ENCODE data around the gene APEH.
A peak's percentile ranks its signal among the peaks of the same experiment; 100 is the strongest.
"Not testable (repeated sequence)": the region's sequence is repeated elsewhere in the genome, so short reads cannot be mapped to it uniquely, and the experiment has no call there.

APEH gene

GRCh38 chr3:49665822-49666519, 8.2 kb upstream of the APEH start:
- DNase-seq (ENCODE audit: low read depth): no peak
- no peak overlapping the region for H3K4me3 ChIP-seq (ENCODE audit: low read depth, low read length)

DNA sequence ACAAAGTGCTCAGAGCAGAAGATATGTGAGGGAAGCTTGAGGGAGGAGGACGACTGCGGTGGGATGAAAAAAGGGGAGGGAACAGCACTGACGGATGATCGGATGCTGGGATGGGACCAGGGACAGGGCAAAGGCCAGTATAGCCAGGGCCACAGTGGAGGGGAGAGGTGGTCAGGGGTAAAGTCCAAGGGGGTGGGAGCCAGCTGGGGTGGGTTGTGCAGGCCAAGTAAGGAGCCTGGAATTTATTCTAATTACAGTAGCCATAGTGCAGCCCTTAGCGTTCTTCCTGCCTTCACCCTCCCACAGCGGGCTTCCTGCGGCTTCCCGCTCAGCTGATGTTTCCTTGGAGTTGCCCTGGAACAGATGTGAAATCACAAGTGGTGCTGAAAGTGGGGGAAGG, 7.6 kb upstream of the APEH start:
- DNase-seq (ENCODE audit: low read depth): no peak
- H3K4me3 ChIP-seq (ENCODE audit: low read depth, low read length): no peak overlapping the region

- no peak overlapping the region for H3K4me3 ChIP-seq (ENCODE audit: low read depth, low read length)
- DNase-seq (ENCODE audit: low read depth): no peak
These were observed 6.3 kb upstream of the APEH start for GRCh38 chr3:49667701-49668413.

GRCh38 chr3:49668414-49668797, 5.7 kb upstream of the APEH start:
- no peak for DNase-seq (ENCODE audit: low read depth)
- no peak overlapping the region for H3K4me3 ChIP-seq (ENCODE audit: low read depth, low read length)

- no peak for DNase-seq (ENCODE audit: low read depth)
- H3K4me3 ChIP-seq (ENCODE audit: low read depth, low read length): no peak overlapping the region
These were observed 5.3 kb upstream of the APEH start for GRCh38 chr3:49668861-49669260.

- no peak overlapping the region for H3K4me3 ChIP-seq (ENCODE audit: low read depth, low read length)
These were observed 4.8 kb upstream of the APEH start for GRCh38 chr3:49669352-49669751.

GRCh38 chr3:49670940-49671290, 3.2 kb upstream of the APEH start:
- no peak overlapping the region for H3K4me3 ChIP-seq (ENCODE audit: low read depth, low read length)
- DNase-seq (ENCODE audit: low read depth): no peak

More at GRCh38 chr3:49669352-49669751, 4.8 kb upstream of the APEH start:
- DNase-seq (ENCODE audit: low read depth): no peak

DNA sequence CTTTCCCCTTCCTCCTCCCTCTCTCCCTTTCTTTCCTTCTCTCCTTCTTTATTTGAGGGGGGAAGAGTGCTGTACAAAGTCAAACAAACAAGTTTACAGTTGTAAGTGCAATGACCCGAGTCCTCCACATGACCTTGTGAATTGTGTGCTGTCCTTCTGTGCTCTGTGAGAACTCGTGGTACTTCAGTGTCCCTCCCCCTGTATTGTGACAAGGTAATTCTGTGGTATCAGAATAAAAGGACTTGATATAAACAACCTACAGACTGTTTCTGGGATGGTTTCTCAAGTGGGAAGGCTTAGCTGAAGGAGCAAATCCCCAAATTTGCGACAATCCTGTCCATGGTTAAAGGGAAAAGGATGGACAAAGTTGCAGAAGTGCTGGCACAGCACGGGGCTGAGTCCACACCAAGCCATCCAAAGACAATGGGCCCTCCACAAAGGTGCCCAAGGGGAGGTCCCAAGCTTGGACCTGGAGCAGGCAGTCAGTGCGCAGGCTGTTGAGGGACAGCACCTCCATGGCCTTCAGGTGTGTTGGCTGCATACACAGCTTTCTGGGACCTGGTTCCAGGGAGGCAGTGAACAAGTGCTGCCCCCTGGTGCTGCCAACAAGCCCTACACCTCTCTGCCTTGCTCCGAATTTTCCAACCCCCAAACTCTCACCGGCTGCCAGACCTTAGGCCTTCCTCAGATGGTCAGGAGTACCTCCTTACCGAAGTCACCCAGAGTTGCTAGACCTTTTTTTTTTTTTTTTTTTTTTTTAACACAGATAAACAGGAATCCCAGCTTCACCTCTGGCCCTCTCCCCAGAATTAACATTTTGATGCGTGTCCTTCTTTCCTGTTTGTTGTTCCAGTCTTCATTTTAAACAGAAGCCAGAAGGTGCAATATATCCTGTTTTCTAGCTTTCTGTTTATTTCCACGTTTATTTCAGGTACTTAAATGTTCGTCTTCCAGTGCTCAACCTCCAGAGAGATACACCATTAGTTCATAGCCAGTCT, 2.6 kb upstream of the APEH start:
- no peak for DNase-seq (ENCODE audit: low read depth)
- no peak overlapping the region for H3K4me3 ChIP-seq (ENCODE audit: low read depth, low read length)

GRCh38 chr3:49673121-49673714, 933 bp upstream of the APEH start:
- peak overlapping the region; percentile 78 for H3K4me3 ChIP-seq (ENCODE audit: low read depth, low read length)
- no peak for DNase-seq (ENCODE audit: low read depth)

- H3K4me3 ChIP-seq (ENCODE audit: low read depth, low read length): peak overlapping the region; percentile 78
- no peak for DNase-seq (ENCODE audit: low read depth)
These were observed 389 bp downstream of the APEH start for GRCh38 chr3:49674497-49674983.

DNA sequence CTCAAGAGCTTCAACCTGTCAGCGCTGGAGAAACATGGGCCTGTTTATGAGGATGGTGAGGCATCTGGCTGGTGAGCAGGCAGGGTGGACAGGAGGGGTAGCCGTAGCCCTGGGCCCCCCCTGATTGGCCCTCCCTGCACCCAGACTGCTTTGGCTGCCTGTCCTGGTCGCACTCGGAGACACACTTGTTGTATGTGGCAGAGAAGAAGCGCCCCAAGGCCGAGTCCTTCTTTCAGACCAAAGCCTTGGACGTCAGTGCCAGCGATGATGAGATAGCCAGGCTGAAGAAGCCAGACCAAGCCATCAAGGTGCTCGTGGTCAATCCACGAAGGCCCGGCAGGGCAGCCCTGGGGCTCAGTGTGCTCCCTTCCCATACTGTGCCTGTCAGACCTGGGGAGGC, 1.8 kb downstream of the APEH start:
- H3K4me3 ChIP-seq (ENCODE audit: low read depth, low read length): no peak overlapping the region
- DNase-seq (ENCODE audit: low read depth): no peak

GRCh38 chr3:49680493-49681231, 6.5 kb downstream of the APEH start:
- DNase-seq (ENCODE audit: low read depth): no peak
- H3K4me3 ChIP-seq (ENCODE audit: low read depth, low read length): no peak overlapping the region

DNA sequence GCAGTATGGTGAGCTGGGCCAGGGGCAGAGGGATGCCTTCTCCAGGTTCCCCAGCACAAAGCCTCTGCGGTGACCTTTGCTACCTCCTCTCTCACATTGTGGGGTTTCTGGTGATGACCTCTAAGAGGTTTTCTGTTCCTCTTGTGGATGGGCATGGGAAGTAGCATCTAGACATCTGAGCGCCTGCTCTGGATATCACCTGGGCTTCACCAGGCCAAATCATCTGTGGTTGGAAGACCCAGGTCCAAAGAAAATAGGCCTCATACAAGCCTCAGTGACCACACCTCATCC, 7.0 kb downstream of the APEH start:
- no peak overlapping the region for H3K4me3 ChIP-seq (ENCODE audit: low read depth, low read length)

GRCh38 chr3:49681543-49681942, 7.4 kb downstream of the APEH start:
- no peak overlapping the region for H3K4me3 ChIP-seq (ENCODE audit: low read depth, low read length)
- DNase-seq (ENCODE audit: low read depth): no peak

More for the DNA sequence above, 7.0 kb downstream of the APEH start:
- DNase-seq (ENCODE audit: low read depth): no peak

GRCh38 chr3:49683162-49683561, 9.0 kb downstream of the APEH start:
- H3K4me3 ChIP-seq (ENCODE audit: low read depth, low read length): no peak overlapping the region

GRCh38 chr3:49684453-49684852, 10.3 kb downstream of the APEH start:
- not testable (repeated sequence) for DNase-seq (ENCODE audit: low read depth); H3K4me3 ChIP-seq (ENCODE audit: low read depth, low read length)

More at GRCh38 chr3:49683162-49683561, 9.0 kb downstream of the APEH start:
- DNase-seq (ENCODE audit: low read depth): no peak

DNA sequence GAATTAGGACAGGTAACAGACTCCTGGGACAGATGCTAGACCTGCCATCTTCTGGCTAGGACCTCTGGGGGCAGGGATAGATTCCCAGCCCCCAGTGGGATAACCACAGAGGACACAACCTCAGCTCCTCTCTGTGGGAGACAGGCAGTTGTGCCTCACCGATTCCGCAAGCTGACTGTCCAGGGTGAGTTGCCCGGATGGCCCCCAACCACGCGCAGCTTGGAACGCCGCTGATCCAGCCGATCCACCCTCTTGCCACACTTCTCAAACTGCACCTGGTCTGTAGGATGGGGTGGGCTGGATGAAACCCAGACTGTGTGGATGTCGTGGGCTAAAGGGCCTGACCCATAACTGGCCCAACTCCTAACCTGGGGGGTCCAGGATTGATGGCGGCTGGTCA, 11.0 kb downstream of the APEH start:
- not testable (repeated sequence) for DNase-seq (ENCODE audit: low read depth); H3K4me3 ChIP-seq (ENCODE audit: low read depth, low read length)

GRCh38 chr3:49685846-49686245, 11.7 kb downstream of the APEH start:
- not testable (repeated sequence) for H3K4me3 ChIP-seq (ENCODE audit: low read depth, low read length); DNase-seq (ENCODE audit: low read depth)

DNA sequence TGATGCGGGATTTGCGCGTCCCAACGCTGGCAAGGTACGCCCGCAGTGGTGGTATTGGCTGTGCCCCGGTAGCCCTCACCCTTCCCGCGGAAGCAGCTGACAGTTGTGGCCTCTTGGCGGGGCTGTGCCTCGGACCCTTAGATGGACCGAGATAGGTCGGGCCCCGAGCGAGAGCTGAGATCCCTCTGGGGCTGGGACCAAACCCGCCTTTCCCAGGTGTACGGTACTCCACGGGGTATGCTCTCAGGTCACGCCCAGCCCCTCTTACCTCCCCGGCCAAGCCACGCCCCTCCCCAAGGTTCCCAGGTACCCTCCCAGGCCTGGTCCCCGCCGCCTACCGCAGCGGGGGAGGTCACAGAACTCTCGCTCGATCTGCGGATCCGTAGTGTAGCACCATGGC, 12.2 kb downstream of the APEH start:
- DNase-seq (ENCODE audit: low read depth): not testable (repeated sequence)
- peak overlapping the region; percentile 35 for H3K4me3 ChIP-seq (ENCODE audit: low read depth, low read length)
